HEK293 (cell line): ENCODE measurements around the gene VAMP5.
A peak's percentile ranks its signal among the peaks of the same experiment; 100 is the strongest.

Experiments
- CTCF ChIA-PET: fragments of 350-600 bp; formaldehyde crosslinking; extraction: SDS; loops from one replicate; lab custom pipeline; 2021; ENCODE audit warnings: antibody characterized with exemption; lab: Yijun Ruan, JAX
- POLR2A ChIA-PET: fragments of 300-600 bp; formaldehyde crosslinking; extraction: SDS; loops from one replicate; lab custom pipeline; 2020; ENCODE audit warnings: antibody characterized with exemption, inconsistent platforms; lab: Yijun Ruan, JAX
- H3K27ac ChIP-seq: fragments of 200-500 bp; sonication (Bioruptor generic); 2 replicates; pipeline ENCODE4 v1.5.1; 2014; ENCODE audit warnings: low read depth, low read length, control low read depth, inconsistent platforms; ENCODE audit errors: extremely low read depth
- H3K36me3 ChIP-seq, 2 experiments: fragments of 200-500 bp in 1 of 2; sonication (Bioruptor generic) in 1 of 2; 1 replicate in 1 of 2; 2 replicates in 1 of 2; pipeline ENCODE4 v1.5.1; 2014 to 2017; ENCODE audit warnings: inconsistent platforms in 2 of 2, low read length in 2 of 2; ENCODE audit not compliant: control insufficient read depth in 2 of 2, insufficient read depth in 1 of 2
- H3K4me1 ChIP-seq: fragments of 200-500 bp; sonication (Bioruptor generic); 2 replicates; pipeline ENCODE4 v1.5.1; 2014; ENCODE audit warnings: mild to moderate bottlenecking, low read length, inconsistent platforms; ENCODE audit not compliant: control insufficient read depth, insufficient read depth
- H3K4me3 ChIP-seq: 2 replicates; pipeline ENCODE4 v1.5.1; 2011; ENCODE audit warnings: low read depth, mild to moderate bottlenecking, control low read depth, low read length, moderate library complexity
- H3K9me3 ChIP-seq: fragments of 200-500 bp; sonication (Bioruptor generic); 2 replicates; pipeline ENCODE4 v1.5.1; 2014; ENCODE audit warnings: low read depth, low read length, inconsistent platforms; ENCODE audit not compliant: control insufficient read depth, insufficient read depth
- BCL11A ChIP-seq: fragments of 450-650 bp; formaldehyde crosslinking; IDR thresholded peaks from 2 replicates; pipeline ENCODE4 v1.5.1; 2016; ENCODE audit warnings: low read depth, missing biosample characterization, missing genetic modification characterization
- HOXA7 ChIP-seq: sonication (generic); formaldehyde crosslinking; IDR thresholded peaks from 2 replicates; pipeline ENCODE4 v1.8.1; 2022; ENCODE audit warnings: missing genetic modification reagents, borderline replicate concordance
- INSM2 ChIP-seq: fragments of 450-650 bp; formaldehyde crosslinking; IDR thresholded peaks from 2 replicates; pipeline ENCODE4 v1.5.1; 2016; ENCODE audit warnings: missing biosample characterization, missing genetic modification characterization
- PATZ1 ChIP-seq: fragments of 450-650 bp; formaldehyde crosslinking; IDR thresholded peaks from 2 replicates; pipeline ENCODE4 v1.5.1; 2016; ENCODE audit warnings: missing biosample characterization, missing genetic modification characterization
- PRDM1 ChIP-seq: fragments of 450-650 bp; formaldehyde crosslinking; IDR thresholded peaks from 2 replicates; pipeline ENCODE4; 2016; ENCODE audit warnings: missing biosample characterization, missing genetic modification characterization
- REPIN1 ChIP-seq: fragments of 450-650 bp; formaldehyde crosslinking; IDR thresholded peaks from 2 replicates; pipeline ENCODE4 v1.5.1; 2017; ENCODE audit warnings: missing biosample characterization, missing genetic modification characterization, low read depth
- SP3 ChIP-seq: fragments of 450-650 bp; formaldehyde crosslinking; IDR thresholded peaks from 2 replicates; pipeline ENCODE4 v1.5.1; 2016; ENCODE audit warnings: missing biosample characterization, missing genetic modification characterization
- ZFP69B ChIP-seq: fragments of 450-650 bp; formaldehyde crosslinking; IDR thresholded peaks from 2 replicates; pipeline ENCODE4 v1.5.1; 2016; ENCODE audit warnings: missing biosample characterization, missing genetic modification characterization
- ZNF140 ChIP-seq: fragments of 450-650 bp; formaldehyde crosslinking; IDR thresholded peaks from 2 replicates; pipeline ENCODE4 v1.5.1; 2016; ENCODE audit warnings: missing biosample characterization, missing genetic modification characterization
- ZNF146 ChIP-seq: fragments of 450-650 bp; formaldehyde crosslinking; IDR thresholded peaks from 2 replicates; pipeline ENCODE4 v1.5.1; 2016; ENCODE audit warnings: missing biosample characterization, missing genetic modification characterization
- ZNF174 ChIP-seq: fragments of 450-650 bp; formaldehyde crosslinking; IDR thresholded peaks from 2 replicates; pipeline ENCODE4 v1.5.0; 2017; ENCODE audit warnings: missing biosample characterization, mild to moderate bottlenecking, missing genetic modification characterization
- ZNF394 ChIP-seq: fragments of 450-650 bp; formaldehyde crosslinking; IDR thresholded peaks from 2 replicates; pipeline ENCODE4 v1.5.1; 2016; ENCODE audit warnings: missing biosample characterization, missing genetic modification characterization, mild to moderate bottlenecking, moderate library complexity, borderline replicate concordance
- ZNF398 ChIP-seq: fragments of 450-650 bp; formaldehyde crosslinking; IDR thresholded peaks from 2 replicates; pipeline ENCODE4 v1.5.1; 2017; ENCODE audit warnings: missing biosample characterization, missing genetic modification characterization
- ZNF449 ChIP-seq: fragments of 450-650 bp; formaldehyde crosslinking; IDR thresholded peaks from 2 replicates; pipeline ENCODE4 v1.5.1; 2017; ENCODE audit warnings: missing biosample characterization, mild to moderate bottlenecking, missing genetic modification characterization, moderate library complexity
- ZNF704 ChIP-seq: fragments of 450-650 bp; formaldehyde crosslinking; IDR thresholded peaks from 2 replicates; pipeline ENCODE4 v1.5.1; 2016; ENCODE audit warnings: missing biosample characterization, missing genetic modification characterization
- ZSCAN18 ChIP-seq: fragments of 450-650 bp; formaldehyde crosslinking; IDR thresholded peaks from 2 replicates; pipeline ENCODE4 v1.5.1; 2016; ENCODE audit warnings: missing biosample characterization, missing genetic modification characterization
- ZSCAN4 ChIP-seq: fragments of 450-650 bp; formaldehyde crosslinking; IDR thresholded peaks from 2 replicates; pipeline ENCODE4 v1.5.1; 2017; ENCODE audit warnings: missing biosample characterization, missing genetic modification characterization

VAMP5 gene

GRCh38 chr2:85584857-85585780 lies 888 bp downstream of the VAMP5 start (continued):
- TF ChIP-seq ZNF394 (tag by site-specific recombination) (no peak), ZNF174 (tag by site-specific recombination) (no peak), PRDM1 (tag by site-specific recombination) (peak; percentile 91), ZFP69B (tag by site-specific recombination) (no peak), INSM2 (tag by site-specific recombination) (no peak), PATZ1 (tag by site-specific recombination) (no peak), HOXA7 (CRISPR knock-in tag) (no peak)

- ChIA-PET CTCF (no interaction called here), POLR2A (interaction anchor here (1.0 to 1.8 kb wide), 3 partner anchors 9 to 17 kb away, joined by 3 to 11 read pairs (median 3); partner anchors contain the start of genes RNF181 and TMEM150A)
- H3K4me3 ChIP-seq = no peak overlapping the region
Observed at GRCh38 chr2:85585781-85586105, 1.5 kb downstream of the VAMP5 start.

GRCh38 chr2:85588236-85588635 lies 4.0 kb downstream of the VAMP5 start:
- ChIA-PET POLR2A (interaction anchor here (1.7 kb wide), 1 partner anchor 10 kb away, joined by 11 read pairs; the partner anchor contains the start of gene VAMP8), CTCF (interaction anchor here (0.9 kb wide), 1 partner anchor 194 kb away, joined by 4 read pairs; no protein-coding TSS in a partner anchor)
- Histone ChIP-seq H3K4me3 (no peak overlapping the region), H3K4me1 (no peaks in the 10 kb centered on the region), H3K27ac (no peak overlapping the region), H3K9me3 (no peaks in the 10 kb centered on the region), H3K36me3 (peaks cover 0 to 4% of the 10 kb centered on the region in 2 experiments; a peak in 1 of 3 replicates)
- TF ChIP-seq REPIN1 (tag by site-specific recombination) = no peak
- no peak for TF ChIP-seq ZNF146 (tag by site-specific recombination)
- no peak for TF ChIP-seq SP3 (tag by site-specific recombination)
- TF ChIP-seq ZNF704 (tag by site-specific recombination) = no peak
- no peak for TF ChIP-seq ZNF398 (tag by site-specific recombination)
- TF ChIP-seq ZSCAN18 = no peak
- TF ChIP-seq ZNF140 (tag by site-specific recombination) = no peak
- TF ChIP-seq ZSCAN4 (tag by site-specific recombination) = no peak
- TF ChIP-seq ZNF449 (tag by site-specific recombination) = no peak

More at GRCh38 chr2:85585781-85586105, 1.5 kb downstream of the VAMP5 start:
- no peaks in the 10 kb centered on the region for H3K9me3 ChIP-seq
- TF ChIP-seq BCL11A (tag by site-specific recombination) (no peak), PRDM1 (tag by site-specific recombination) (peak; percentile 95)
- H3K36me3 ChIP-seq = peaks cover 0 to 20% of the 10 kb centered on the region in 2 experiments; a peak in 2 of 3 replicates
- H3K4me1 ChIP-seq = no peaks in the 10 kb centered on the region
- no peak overlapping the region for H3K27ac ChIP-seq
